Tibial nerve (tissue), 3 donors: ENCODE results near the gene TAF11L4.

ENCODE experiments used
- CTCF ChIP-seq, 5 experiments: fragments of 200-600 bp in 3 of 5; fragments of 450-650 bp in 2 of 5; sonication (generic) in 3 of 5; IDR thresholded peaks; one replicate each; pipeline ENCODE4 v1.5.1; 2016 to 2019; ENCODE audit warnings: antibody characterized with exemption in 5 of 5, mild to moderate bottlenecking in 3 of 5, moderate library complexity in 2 of 5
- POLR2A ChIP-seq, 2 donors: fragments of 450-650 bp; IDR thresholded peaks; one replicate each; pipeline ENCODE4 v1.6.1; 2017; ENCODE audit warnings: antibody characterized with exemption in 2 of 2, mild to moderate bottlenecking in 2 of 2, moderate library complexity in 2 of 2

- no peak for TF ChIP-seq CTCF (IDR thresholded peaks at IDR 0.05)
- TF ChIP-seq POLR2A (IDR thresholded peaks at IDR 0.05): no peak
These were observed 43.9 kb upstream of the TAF11L4 start for GRCh38 chr5:17477573-17478265.
